Measurements from ENCODE around the gene AKTIP. TPM values are rescaled to one million over a fixed set of nuclear protein-coding genes. Genes with fewer than 3 reads are reported as not detected.

AKTIP gene
- total RNA-seq, 1 experiment from 2014 or later, result 23.5 TPM

DNA sequence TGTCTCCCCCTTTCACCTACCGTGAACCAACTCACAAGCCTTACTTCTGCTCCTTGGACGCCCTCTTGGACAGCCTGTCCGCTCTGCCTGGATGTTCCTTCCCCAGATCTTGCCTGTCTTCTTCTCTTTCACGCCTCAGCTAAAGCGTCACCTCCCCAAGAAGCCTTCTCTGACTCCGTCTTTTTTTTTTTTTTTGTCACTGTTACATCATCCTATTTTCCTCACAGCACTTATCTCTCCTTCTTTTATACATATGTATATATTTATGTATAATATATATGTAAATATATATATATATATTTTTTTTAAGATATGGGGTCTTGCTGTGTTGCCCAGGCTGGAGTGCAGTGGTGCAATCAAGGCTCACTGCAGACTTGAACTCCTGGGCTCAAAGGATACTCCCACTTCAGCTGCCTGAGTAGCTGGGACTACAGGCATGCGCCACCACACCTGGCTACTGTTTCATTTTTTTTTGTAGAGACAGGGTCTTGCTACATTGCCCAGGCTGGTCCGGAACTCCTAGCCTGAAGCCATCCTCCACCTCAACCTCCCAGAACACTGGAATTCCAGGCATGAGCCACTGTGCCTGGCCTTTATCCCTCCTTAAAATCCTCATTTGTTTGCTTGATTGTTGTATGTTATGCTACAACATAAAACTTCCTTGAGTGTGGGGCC is 16.5 kb upstream of the AKTIP start:
- ChIA-PET CTCF (no interaction called here), RAD21 (ENCODE audit: low non-redundant PET in 1 of 2, low total read pairs in 2 of 2, uncharacterized antibody in 2 of 2, unreplicated experiment in 2 of 2) (no interaction called here), POLR2A (no interaction called here)
- no TSS peak for BruUV-seq (replicated peaks)
- H3K9me3 ChIP-seq (ENCODE audit: control insufficient read depth in 1 of 2, insufficient read depth in 1 of 2, low read depth in 1 of 2, low read length in 2 of 2), result no peaks in the 10 kb centered on the region
- ATAC-seq (no peak), DNase-seq (ENCODE audit: low read depth, low spot score) (no peak)
- no peaks in the 10 kb centered on the region for H3K79me2 ChIP-seq (ENCODE audit: insufficient read depth, low read length)
- no peaks in the 10 kb centered on the region for H4K20me1 ChIP-seq (ENCODE audit: insufficient read depth)
- intact Hi-C loops (cut with micrococcal nuclease), result no loop called here
- TF ChIP-seq SIN3A (IDR thresholded peaks at IDR 0.05; ENCODE audit: low read depth) (no peak), POLR2AphosphoS5 (IDR thresholded peaks at IDR 0.05; ENCODE audit: low read depth, low read length) (no peak), EGR1 (IDR thresholded peaks at IDR 0.05; ENCODE audit: low read depth) (no peak), EZH2 (IDR thresholded peaks at IDR 0.05) (no peak), RAD21 (IDR thresholded peaks at IDR 0.05; ENCODE audit: low read depth) (no peak), ZFX (IDR thresholded peaks at IDR 0.05) (no peak), JUND (IDR thresholded peaks at IDR 0.05) (no peak), SRF (IDR thresholded peaks at IDR 0.05; ENCODE audit: low read depth) (no peak), ZNF274 (IDR thresholded peaks at IDR 0.05; ENCODE audit: low read depth, low read length) (no peak), POLR2A (IDR thresholded peaks at IDR 0.05; ENCODE audit: borderline replicate concordance, extremely low read depth, insufficient read depth, insufficient read length) (no peak), MAX (IDR thresholded peaks at IDR 0.05) (no peak)
- TF ChIP-seq, protein P1, sequence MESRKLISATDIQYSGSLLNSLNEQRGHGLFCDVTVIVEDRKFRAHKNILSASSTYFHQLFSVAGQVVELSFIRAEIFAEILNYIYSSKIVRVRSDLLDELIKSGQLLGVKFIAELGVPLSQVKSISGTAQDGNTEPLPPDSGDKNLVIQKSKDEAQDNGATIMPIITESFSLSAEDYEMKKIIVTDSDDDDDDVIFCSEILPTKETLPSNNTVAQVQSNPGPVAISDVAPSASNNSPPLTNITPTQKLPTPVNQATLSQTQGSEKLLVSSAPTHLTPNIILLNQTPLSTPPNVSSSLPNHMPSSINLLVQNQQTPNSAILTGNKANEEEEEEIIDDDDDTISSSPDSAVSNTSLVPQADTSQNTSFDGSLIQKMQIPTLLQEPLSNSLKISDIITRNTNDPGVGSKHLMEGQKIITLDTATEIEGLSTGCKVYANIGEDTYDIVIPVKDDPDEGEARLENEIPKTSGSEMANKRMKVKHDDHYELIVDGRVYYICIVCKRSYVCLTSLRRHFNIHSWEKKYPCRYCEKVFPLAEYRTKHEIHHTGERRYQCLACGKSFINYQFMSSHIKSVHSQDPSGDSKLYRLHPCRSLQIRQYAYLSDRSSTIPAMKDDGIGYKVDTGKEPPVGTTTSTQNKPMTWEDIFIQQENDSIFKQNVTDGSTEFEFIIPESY (IDR thresholded peaks at IDR 0.05; ENCODE audit: extremely low read depth, insufficient replicate concordance, low read length), result no peak
- no peak overlapping the region for H2AFZ ChIP-seq (ENCODE audit: low read depth, low read length, poor library complexity, severe bottlenecking)
- no peak overlapping the region for H3K4me3 ChIP-seq (replicated peaks in 1 of 2; ENCODE audit: low read depth in 1 of 2, low read length in 2 of 2)
- no peak overlapping the region for H3K9ac ChIP-seq (ENCODE audit: low read length)
- no peak overlapping the region for H3K27ac ChIP-seq (ENCODE audit: low read depth, low read length)
- H3K27me3 ChIP-seq (ENCODE audit: insufficient read depth, low read length), result no peaks in the 10 kb centered on the region
- no peaks in the 10 kb centered on the region for H3K4me1 ChIP-seq (ENCODE audit: control insufficient read depth in 1 of 2, insufficient read depth in 2 of 2, low read length in 2 of 2)
- no peaks in the 10 kb centered on the region for H3K36me3 ChIP-seq (ENCODE audit: control insufficient read depth in 1 of 2, insufficient read depth in 2 of 2, low read length in 2 of 2)
- H3K4me2 ChIP-seq (ENCODE audit: low read length), result no peak overlapping the region
- no peaks in the 10 kb centered on the region for H3K9me2 ChIP-seq (ENCODE audit: insufficient read depth)
